C1 segment of cervical spinal cord (tissue), 14 donors: ENCODE measurements around the gene LRRC51.
A peak's percentile ranks its signal among the peaks of the same experiment; 100 is the strongest.

Experiments
- DNase-seq, 14 donors: peaks; one replicate each; lab custom pipeline; 2025; lab: John Stamatoyannopoulos, UW

Gene LRRC51

DNA sequence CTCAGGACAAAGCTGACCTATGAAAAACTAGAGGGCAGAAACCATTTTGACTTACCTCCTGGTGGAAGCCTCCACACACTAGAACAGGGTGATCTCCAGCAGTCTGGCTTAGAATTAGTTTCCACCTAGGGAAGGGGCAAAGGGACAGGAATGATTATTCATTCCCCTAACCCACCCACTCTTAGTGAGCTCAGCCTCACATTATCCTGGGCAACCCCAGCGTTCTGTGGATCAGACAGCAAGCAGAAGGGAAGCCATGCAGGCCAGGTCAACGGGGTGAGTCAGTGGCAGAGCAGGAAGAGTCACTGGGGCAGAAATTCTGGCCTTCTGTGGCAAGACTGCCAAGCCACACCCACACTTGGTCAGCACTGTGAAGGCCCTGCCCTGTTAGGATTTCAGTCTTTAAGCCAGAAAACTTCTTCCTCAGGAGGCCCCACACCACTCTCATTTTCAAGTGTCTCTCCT lies 10.8 kb upstream of the LRRC51 start:
- peak in 9 of 14 donors; percentile 12 to 79 (median 40) for DNase-seq

DNA sequence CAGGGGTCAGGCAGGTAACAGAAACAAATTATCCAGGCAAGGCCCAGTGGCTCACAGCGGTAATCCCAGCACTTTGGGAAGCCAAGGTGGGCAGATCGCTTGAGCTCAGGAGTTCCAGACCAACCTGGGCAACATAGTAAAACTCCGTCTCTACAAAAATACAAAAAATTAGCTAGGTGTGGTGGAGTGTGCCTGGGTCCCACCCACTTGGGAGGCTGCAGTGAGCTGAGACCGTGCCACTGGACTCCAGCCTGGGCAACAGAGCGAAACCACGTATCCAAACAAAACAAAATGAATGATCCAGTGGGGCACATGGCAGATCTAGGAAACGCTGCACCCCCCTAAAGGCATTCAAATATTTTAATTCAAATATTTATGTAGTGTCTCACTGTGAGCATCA lies 10.2 kb upstream of the LRRC51 start:
- no peak for DNase-seq

DNA sequence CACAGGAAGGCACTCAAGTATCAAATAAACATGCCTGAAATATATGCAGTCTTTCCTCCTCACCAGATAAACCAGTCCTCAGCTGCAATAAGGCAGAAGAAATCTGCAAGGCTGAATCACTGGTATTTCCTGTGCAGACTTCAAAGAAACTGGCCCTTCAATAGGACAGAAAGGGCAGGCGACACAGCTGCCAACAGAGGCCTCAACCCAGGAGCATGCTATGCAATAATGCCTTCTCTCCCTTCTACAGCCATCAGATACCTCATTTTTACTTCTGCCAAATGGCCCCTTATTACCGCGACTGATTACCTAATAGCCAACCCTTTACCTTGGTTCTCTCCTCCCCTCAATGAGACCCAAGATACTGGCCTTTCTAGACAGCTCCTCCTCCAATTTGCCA lies 8.3 kb upstream of the LRRC51 start:
- DNase-seq = no peak

- DNase-seq = peak in 1 of 14 donors; percentile 17
Observed at GRCh38 chr11:72075109-72075508, 5.5 kb upstream of the LRRC51 start.

- DNase-seq = no peak
Observed at GRCh38 chr11:72075756-72076155, 4.9 kb upstream of the LRRC51 start.

DNA sequence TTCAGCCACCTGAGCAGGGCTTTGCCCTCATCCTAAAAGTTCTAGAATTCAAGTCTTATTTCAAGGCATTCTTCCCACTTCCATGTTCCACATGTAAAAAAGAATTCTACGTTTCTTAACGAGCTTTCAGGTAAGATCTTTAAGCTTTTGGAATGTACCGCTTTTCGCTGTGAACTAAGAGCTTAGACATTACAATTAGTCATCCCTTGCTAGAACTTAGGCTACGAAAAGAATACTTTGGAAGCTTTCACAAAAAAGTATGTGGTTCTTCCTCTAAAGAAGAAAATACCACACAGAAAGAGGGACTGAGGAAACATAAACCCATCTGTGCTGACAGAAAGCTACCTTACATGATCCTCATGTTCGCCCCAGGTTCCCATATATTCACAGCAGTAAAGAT lies 2.2 kb upstream of the LRRC51 start:
- no peak for DNase-seq

GRCh38 chr11:72079819-72080325 lies 778 bp upstream of the LRRC51 start:
- peak in 1 of 14 donors; percentile 40 for DNase-seq

GRCh38 chr11:72081184-72081644 lies 564 bp downstream of the LRRC51 start:
- no peak for DNase-seq

GRCh38 chr11:72081821-72082453 lies 1.3 kb downstream of the LRRC51 start:
- DNase-seq = no peak

DNA sequence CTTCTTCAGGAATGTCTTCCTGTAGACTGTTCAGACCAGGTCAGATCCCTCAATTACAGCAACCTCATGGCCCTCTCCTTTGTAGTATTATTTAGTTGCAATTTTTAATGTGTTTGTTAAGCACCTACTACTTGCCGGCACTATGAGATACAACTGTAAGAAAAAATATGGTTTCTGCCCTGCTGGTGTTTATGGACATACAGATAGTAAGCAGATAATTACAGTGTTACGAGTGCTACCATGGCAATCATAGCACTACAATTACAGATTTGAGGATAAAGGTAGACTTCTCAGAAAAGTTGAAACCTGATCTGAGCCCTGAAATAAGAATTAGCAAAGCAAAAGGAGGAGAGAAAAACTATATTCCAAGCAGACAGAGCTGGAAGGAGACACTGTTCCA lies 2.8 kb downstream of the LRRC51 start:
- DNase-seq = no peak

DNA sequence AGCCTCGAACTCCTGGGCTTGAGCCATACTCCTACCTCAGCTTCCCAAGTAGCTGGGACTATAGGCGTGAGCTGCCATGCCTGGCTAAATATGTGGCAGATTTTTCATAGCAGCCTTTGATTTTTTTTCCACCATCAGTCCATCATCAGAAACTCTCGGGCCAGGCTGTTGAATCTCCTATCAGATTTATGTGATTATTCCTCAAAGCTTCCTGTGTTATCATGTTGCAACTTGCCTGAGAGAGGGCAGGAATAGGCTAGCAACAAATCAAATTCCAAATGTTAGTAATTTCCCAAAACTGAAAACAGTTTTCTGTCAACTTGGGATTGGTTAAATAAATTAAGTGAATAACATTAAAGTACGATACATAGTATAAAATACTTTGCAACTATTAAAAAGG lies 3.4 kb downstream of the LRRC51 start:
- DNase-seq = no peak

GRCh38 chr11:72084965-72085364 lies 4.3 kb downstream of the LRRC51 start:
- peak in 1 of 14 donors; percentile 88 for DNase-seq

- peak in 9 of 14 donors; percentile 8 to 56 (median 29) for DNase-seq
Observed at GRCh38 chr11:72085621-72086351, 5.1 kb downstream of the LRRC51 start.

DNA sequence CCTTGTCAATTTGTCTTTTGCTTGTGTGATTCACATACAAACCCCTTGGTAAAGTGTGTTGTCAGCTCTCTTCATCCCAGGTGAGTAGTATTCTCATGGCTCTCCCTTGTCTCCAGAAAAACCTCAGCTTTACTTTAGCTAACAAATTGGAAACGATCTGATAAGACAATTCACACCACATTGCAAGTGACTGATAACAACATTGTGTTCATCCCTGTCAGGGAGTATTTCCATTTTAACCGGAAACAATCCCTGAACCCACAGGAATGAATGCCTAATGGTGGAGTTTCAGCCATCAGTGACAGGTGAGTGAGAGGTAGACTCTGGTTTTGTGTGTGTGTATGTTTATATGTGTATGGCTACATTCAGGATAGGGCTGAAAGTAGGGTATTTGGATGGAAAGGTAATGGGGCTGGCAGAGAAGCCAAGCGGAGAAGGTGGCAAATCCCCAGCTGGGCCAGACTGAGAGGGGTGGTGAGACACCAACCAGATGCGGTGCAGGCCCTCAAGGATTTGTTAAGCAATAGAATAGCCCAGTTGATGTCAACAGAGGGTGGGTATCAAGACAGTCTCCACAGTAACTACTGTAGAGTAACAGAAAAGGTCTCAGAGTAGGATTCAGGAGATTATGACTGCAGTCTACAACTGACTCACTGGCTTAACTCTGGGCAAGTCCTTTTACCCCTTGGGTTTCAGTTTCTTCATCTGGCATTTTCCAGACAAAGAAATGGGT lies 7.6 kb downstream of the LRRC51 start:
- DNase-seq = no peak

DNA sequence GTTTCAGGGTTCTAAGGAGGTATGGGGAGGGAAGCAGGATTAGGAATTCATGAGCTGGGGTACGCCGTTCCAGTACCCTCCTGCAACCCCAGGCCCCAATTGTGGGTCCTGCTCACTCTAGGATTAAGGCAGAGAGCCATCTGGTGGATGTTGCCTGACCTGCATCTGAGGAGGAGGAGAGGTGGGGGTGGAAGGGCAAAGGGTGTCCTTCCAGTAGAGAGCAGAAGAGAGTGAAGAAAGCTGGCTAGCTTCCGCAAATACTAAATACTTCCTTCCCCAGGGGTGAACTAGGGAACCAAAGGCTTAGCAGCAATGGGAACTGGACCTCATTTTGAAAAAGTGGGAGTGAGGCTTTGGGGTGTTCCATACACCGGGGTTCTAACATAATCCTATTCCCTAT lies 10.6 kb downstream of the LRRC51 start:
- peak in 13 of 14 donors; percentile 5 to 72 (median 44) for DNase-seq

DNA sequence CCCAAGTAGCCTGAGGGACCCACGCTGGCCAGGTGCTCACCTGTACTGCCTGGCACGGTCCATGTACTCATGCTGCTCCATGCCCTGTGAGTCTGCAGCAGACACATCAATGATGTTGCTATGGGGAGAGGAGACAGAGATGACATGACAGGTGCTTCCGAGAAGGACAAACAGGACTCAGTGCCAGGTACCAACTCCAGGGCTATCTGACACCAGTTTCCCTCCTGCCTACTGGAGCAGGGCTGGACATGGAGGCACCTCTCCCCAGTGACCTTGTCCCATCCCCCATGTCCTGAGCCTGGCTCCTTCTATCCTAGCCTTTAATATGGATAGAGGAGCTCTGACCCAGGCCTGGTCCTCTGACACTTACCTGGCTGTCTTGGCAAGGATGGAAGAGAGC lies 18.1 kb downstream of the LRRC51 start:
- DNase-seq = no peak

GRCh38 chr11:72100009-72100408 lies 19.4 kb downstream of the LRRC51 start:
- DNase-seq = no peak

DNA sequence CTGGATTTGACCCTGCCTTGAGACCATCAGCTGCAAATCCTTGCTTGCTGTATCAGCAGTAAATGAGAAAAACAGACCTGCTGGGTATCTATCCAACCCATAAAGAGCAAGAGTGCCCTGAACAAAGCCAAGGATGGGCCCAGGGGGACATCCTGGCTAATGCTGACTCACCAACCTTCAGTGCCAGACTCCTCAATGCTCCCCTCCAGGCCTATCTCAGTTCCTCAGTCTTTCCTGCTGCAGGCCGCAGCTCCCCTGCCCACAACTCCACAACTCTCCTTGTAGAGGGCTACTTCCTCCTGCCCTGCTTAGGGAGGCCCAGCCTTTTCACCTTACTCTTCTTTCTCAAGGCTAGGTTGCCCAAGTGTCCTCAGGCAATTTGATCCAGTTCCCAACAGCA lies 19.8 kb downstream of the LRRC51 start:
- DNase-seq = no peak

DNA sequence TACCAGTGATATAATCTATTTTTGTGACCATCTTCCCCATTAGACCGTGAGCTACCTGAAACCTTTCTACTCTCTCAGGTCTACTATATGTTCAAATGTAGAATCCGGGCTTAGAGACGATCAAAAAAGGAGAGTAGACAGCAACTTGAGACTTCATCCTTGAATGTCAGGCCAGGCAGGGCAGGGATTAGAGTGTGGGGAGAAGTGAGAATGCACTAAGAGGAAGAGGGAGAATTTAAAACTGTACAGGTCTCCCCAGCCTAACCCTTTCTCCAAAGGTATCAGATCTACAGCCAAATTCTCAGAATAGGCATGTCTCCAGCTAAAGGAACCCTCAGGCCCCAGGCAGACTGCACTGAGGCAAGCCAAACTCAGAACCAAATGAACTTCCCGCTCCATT lies 21.5 kb downstream of the LRRC51 start:
- DNase-seq = no peak

- DNase-seq = no peak
Observed at GRCh38 chr11:72102631-72102945, 21.9 kb downstream of the LRRC51 start.

DNA sequence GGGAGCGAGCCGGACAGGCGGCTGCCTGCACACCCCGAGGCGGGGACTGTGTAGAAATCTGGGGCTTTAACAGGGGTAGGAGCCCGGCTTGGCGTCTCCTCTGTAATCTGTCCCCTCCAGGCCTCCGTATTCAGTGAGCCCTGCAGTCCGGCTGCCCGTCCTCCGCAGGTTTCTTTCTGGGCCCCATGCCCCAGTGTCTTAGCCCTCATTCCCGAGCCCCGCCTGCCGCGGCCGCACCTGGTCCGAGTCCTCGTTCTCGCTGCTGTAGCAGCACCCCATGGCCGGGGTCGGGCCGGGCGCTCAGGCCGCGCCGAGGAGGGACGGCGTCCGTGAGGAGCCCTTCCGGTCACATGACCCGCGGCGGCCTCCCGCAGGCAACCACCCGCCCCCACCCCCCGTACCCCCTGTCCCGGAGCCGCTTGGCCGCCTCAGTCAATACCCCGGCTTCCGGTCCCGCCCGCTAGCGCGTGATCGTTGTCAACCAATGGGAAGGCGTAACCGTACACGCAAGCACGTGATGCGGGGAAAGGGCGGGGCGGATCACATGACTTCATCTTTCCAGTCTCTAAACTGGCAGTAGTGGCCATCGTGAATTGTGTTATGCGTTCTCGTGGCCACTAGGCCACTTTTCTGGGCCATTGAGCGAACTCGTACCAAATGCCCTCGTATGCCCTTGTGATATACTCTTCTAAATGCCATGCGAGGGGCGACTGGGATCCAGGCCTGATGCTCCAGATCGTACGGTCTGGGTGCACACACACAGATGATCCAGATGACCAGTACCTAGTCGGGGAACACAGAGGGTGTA lies 22.5 kb downstream of the LRRC51 start, which contains the start of gene LAMTOR1:
Gene LAMTOR1 (minus strand): TSS at position 352 of the 808 bp plus-strand sequence. CDS start 73 bp downstream, at position 279.
- DNase-seq = peak; percentile 88 to 100 (median 98)
